ENCODE measurements around the gene KCNQ5.

KCNQ5 gene

GRCh38 chr6:73078333-73078862, 456.5 kb downstream of the KCNQ5 start:
- DNase-seq = no peak

- DNase-seq = no peak
Measured at GRCh38 chr6:73078908-73079610, 457.2 kb downstream of the KCNQ5 start.

DNA sequence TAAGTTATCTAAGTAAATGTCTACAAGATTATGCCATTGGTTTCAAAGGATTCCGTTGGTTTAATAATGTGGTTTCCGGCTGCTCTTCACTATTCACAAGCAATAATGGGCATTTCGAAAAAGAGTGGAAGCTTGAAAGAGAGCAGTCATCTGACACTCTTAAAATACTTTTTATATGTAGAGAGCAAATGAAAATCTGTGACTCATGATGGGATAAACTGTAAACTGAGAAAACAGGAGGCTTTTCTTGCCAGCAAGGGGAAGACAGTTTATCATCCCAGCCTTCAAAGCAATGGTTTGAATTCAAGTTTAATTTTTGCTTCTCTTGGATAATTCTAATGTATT, 457.7 kb downstream of the KCNQ5 start:
- DNase-seq = no peak

DNA sequence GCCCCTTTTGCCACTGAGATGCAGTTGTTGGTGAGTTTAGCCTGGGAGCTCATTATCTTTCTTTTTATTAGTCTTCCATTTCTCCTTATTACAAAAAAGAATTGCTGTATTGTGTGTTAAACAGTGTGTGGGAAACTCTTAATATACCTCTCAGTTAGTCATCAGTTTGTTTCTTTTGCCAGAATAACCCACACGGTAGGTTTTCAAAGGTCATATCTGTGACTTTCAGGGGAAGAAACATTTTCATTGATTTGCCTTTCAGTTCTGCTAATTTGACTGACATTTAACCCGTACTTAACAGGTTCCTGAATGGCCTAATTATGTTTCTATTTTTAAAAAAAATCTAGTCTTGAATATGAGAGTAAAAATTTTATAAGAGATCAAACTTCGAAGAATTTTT, 458.1 kb downstream of the KCNQ5 start:
- DNase-seq = no peak

DNA sequence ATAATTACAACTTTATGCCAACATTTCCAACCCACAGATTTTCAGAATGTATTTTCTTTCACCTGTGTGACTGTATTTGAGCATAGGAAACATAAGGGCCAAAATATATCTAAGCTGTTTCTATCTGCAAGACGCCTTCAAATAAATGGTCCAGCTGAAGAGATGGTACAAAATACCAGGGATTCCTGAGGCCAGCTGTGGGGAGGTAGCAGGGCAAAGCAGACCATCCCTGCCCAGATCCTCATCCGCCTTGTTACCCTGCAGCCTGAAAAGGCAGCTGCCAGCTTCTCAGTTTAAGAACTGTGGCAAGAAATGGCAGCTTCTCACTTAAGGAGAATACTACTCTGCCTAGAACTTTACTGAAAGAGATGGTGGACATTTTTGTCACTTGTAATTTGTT, 460.1 kb downstream of the KCNQ5 start:
- DNase-seq = no peak

- DNase-seq = no peak
Measured at GRCh38 chr6:73083886-73084285, 462.0 kb downstream of the KCNQ5 start.

GRCh38 chr6:73085443-73085871, 463.6 kb downstream of the KCNQ5 start:
- DNase-seq = no peak

- DNase-seq = no peak
Measured at GRCh38 chr6:73086726-73087125, 464.9 kb downstream of the KCNQ5 start.

GRCh38 chr6:73088138-73088813, 466.4 kb downstream of the KCNQ5 start:
- DNase-seq = no peak

GRCh38 chr6:73104921-73105320, 483.1 kb downstream of the KCNQ5 start:
- no peak for DNase-seq

GRCh38 chr6:73107016-73107415, 485.2 kb downstream of the KCNQ5 start:
- no peak for DNase-seq

DNA sequence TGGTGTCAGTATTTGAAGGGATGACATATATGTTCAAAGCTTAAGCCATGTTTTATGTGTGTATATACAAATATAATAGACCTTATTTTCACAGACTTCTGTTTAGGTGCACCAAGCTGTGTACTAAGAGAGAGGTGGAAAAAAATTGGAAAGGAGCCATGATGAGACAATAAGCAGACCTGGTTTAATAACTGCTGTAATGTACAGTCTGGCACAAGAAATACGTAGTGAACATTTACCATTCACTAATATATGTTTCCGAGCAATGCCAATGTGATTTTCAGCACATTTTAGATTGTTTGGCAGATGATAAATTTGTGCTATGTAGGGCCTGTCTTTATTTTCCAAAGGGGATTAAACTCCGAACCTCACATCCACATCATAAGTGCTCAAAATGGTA, 487.1 kb downstream of the KCNQ5 start:
- DNase-seq = no peak

DNA sequence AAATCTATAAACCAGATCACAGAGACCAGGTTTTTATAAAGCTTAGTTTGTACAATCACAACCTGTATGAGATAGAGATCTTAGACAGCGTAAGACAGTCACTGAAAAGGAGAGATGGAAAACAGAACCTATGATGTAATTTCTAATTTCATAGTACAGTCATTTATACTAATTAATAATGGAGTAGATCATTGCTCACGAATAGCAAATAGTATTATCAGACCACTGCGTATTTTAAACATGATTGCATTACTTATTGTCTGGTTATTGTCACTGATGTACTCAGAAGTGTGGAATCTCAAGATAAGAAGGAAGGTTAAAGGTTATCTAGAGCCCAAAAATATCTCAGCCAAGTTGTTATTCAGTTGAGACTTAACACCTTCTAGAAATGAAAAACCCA, 487.8 kb downstream of the KCNQ5 start:
- no peak for DNase-seq

- no peak for DNase-seq
Measured at GRCh38 chr6:73116330-73116729, 494.5 kb downstream of the KCNQ5 start.

DNA sequence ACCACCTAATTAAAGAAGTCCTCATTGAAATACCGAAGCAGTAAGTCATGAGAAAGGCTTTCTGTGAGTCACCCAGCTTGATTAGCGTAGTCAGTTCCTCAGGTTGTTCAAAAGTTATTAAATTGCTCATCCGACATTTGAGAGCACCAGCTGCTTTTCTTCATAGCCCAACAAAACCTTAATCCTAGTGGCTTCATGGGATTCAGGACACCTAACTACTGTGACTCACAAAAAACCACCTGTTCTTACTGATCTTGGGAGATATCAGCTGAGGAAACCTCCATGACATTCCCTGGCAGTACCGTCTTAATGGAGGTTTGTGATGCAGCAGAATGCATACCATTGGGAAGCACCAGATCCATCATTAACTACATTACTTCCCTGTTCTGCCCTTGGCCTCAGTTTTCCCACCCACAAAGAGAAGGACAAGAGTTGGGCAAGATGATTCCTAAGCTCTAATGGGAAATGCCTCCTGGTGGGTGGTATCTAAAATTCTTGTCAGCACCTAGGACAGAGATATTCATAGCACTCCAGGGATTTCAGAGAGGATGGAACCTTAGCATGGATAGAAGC, 499.6 kb downstream of the KCNQ5 start:
- DNase-seq = no peak

DNA sequence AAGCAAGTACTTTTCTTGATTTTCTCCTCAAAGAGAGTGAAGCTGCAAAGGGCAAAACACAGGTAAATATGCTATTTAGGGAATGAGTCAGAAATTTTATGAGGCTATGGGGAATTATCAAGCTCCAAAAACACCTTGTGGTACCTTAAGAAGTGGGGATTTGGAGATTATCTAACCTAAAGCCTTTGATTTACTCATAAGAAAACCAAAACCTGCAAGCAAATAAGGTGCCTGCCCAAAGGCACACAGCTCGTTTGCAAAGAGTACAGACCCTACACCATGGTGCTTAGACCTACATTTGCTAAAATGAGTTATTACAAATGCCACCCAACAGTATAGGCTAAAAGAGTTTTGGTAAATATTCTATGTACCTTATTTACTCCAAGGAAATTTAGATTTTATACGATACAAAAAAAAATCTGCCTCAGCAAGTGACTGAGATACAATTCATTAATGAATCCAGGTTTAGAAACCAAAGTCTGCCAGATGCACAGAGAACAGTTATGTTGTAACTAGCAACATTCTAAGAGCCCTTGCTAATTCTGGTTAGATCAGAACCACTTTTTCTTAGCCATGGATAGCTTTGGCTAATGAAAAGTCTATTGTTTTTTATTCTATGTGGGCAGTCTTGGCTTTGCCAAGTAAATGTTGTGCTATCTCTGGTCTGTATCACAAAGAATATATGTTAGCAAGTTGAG, 501.9 kb downstream of the KCNQ5 start:
- no peak for DNase-seq

- DNase-seq = peak; percentile 82
Measured at GRCh38 chr6:73129653-73130443, 508.0 kb downstream of the KCNQ5 start.

DNA sequence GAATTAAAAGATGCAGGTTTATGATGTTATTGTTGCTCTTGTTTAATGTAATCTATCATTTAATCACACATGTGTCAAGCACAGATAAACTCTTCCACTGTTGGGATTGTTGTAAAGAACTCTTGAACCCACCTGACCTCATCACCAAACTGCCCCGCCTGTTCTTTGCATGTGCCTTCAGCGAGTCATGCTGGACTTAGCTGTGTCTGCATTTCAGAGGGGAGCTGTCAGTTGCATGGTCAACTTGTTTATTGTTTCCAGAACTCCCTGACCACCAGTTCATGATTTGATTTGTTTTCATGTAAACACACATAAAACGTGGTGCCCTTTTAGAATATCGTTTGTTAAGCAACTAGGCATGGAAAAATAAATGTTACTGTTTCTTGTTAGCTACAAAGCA, 509.8 kb downstream of the KCNQ5 start:
- no peak for DNase-seq

GRCh38 chr6:73134588-73134987, 512.7 kb downstream of the KCNQ5 start:
- peak; percentile 34 for DNase-seq

- no peak for DNase-seq
Measured at GRCh38 chr6:73139681-73140383, 518.0 kb downstream of the KCNQ5 start.

DNA sequence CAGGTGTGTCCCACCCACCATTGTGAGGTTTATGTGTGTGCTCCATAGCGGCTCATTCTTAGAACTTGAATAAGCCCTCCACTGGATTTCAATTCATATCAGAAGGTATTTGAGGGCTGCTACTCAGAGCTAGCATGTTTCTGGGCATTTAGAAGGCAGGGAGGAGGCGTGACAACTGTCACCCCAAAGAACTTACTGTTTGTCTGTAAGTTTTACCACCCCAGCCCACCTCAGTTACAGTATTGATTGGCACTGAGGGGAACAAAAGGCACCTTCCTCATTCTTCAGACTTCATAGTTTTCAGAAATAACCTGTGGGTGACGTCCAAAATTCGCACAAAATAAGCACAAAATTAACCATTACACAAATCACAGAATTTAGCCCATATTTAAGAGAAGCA, 521.7 kb downstream of the KCNQ5 start:
- no peak for DNase-seq

DNA sequence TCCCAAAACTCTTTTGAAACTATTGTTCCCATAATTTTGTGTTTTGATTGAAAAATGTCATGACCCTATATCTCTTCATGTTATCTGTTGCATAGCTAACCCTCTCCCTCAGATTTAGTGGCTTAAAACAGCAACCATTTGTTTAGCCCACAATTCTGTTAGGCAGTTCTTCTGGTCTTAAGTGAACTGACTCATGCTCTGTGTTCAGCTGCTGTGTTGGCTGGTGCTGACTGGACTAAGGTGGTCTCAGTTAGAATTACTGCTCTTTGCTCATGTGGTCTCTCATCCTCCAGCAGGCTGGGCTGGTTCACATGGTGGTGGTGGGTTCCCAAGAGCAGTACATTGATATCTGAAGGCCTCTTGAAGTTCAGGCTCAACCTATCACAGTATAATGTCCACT, 522.7 kb downstream of the KCNQ5 start:
- no peak for DNase-seq

Data from stimulated activated CD4-positive, alpha-beta T cell treated with anti-CD3 and anti-CD28 coated beads, Interleukin-1b, Interleukin-23, amount 100 ng/mL, for 48 hours (primary cell).